T-helper 22 cell (primary cell): ENCODE measurements around the gene NMRK2.
"Not testable (repeated sequence)": the region's sequence is repeated elsewhere in the genome, so short reads cannot be mapped to it uniquely, and the experiment has no call there.

Source experiments
- DNase-seq: peaks from one replicate; pipeline ENCODE4 v3.0.0-alpha.2; 2020; ENCODE audit warnings: low read depth

Gene NMRK2, protein sequence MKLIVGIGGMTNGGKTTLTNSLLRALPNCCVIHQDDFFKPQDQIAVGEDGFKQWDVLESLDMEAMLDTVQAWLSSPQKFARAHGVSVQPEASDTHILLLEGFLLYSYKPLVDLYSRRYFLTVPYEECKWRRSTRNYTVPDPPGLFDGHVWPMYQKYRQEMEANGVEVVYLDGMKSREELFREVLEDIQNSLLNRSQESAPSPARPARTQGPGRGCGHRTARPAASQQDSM

DNA sequence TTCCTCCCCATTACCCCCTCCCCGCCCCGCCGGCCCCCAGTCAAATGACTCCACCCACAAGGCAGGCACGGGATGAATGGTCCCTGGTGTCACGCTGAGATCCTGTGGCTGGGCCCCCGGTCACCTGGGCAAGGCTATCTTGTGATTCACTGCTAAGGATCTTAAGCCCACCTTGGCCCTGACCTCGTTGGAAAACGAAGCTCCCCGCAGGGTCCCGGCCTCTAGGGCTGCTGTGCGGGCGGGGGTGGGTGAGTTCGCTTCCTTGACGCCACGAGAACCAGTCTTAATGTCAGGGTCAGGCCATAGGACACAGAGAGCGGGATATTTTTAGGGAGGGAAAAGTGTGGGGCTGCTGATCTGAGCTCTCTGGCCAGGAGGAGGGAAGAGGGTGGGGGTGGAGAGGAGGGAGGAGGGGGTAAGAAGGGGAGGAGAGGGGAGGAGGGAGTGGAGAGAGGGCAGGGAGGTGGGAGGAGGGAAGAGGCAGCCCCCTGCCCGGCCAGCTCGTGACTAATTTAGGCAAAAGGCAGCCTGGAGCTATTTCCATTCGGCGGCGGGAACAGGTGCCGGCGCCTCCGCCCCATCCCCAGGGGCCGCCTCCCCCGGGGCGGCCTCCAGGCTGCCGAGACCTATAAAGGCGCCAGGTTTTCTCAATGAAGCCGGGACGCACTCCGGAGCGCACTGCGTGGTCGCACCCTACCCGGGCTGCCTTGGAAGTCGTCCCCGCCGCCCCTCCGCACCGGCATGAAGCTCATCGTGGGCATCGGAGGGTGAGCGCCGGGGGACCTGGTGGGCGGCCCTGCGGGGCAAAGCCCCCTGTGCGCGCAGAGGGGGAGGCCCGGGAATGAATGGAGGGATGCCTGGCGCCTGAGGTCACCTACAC, at the start of gene NMRK2:
Gene NMRK2, plus strand, starts transcription at position 139 of the 880 bp plus-strand sequence. Its CDS starts 603 bp downstream, at position 742.
- no peak for DNase-seq

DNA sequence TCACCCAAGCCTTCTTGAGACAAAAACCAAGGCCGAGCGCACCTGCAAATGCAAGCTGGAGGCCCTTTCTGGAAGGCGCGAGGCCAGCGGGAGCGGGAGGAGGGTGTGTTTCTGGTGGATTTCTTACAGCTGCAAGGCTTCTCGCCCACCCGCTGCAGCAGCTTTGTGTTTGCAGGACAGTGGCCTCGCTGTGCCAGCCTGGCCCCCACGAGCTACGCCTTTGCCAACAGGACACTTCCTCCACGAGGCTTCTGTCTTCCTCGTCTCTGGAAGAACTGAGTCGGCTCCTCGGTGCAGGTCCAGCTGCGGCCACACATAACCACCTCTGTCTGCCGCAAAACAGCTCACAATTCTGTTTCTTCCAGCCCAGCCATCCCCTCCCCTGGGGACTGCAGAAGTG, 42.3 kb upstream of the NMRK2 start:
- no peak for DNase-seq

DNA sequence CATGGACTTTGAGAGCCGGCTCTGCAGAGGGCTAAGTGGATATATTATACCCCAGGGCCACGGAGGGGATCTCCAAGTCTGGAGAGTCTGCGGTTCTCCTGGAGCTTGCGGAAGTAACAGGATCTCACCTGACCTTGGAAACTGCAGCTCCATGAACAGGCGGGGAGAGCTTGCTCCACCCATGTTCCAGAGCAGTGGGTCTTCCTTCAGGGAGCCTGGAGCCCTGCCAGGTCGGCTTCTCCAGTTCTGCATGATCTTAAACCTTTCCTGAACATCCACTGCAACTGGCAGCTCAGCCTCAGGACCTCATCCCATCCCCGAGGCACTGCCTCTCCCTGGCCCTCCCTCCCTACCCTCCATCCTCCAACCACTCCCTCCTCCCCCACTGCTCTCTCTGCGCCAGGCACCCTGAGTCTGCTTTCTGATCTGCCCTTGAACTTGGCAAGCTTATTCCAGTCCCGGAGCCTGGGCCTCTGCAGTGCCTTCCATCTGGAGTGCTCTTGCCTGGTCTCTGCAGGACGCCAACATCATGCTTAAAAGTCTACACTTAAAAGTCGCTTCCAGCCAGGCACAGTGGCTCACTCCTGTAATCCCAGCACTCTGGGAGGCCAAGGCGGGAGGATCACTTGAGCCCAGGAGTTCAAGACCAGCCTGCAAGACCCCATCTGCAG, 39.2 kb upstream of the NMRK2 start:
- DNase-seq, result no peak

DNA sequence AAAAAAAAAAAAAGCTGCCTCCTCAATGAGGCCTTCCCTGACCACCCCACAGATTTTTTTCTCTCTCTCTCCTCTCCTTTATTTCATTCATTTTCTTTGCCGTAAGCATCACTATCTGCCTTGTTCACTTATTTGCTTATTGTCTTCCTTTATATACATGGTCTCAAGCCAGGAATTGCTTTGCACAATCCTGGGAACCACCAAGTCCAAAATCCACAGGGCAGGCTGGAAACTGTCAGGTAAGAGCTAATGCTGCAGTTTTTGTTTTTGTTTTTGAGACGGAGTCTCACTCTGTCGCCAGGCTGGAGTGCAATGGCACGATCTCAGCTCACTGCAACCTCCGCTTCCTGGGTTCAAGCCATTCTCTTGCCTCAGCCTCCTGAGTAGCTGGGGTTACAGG, 37.9 kb upstream of the NMRK2 start:
- DNase-seq, result not testable (repeated sequence)

DNA sequence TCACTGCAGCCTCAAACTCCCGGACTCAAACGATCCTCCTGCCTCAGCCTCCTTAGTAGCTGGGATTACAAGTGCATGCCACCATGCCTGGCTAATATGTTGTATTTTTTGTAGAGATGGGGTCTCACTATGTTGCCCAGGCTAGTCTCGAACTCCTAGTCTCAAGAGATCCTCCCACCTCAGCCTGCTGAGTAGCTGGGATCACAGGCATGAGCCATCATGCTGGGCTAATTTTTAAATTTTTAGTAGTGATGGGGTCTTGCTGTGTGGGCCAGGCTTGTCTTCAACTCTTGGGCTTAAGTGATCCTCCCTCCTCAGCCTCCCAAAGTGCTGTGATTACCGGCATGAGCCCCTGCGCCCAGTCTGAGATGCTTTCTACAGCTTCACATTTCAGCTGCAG, 37.1 kb upstream of the NMRK2 start:
- no peak for DNase-seq

DNA sequence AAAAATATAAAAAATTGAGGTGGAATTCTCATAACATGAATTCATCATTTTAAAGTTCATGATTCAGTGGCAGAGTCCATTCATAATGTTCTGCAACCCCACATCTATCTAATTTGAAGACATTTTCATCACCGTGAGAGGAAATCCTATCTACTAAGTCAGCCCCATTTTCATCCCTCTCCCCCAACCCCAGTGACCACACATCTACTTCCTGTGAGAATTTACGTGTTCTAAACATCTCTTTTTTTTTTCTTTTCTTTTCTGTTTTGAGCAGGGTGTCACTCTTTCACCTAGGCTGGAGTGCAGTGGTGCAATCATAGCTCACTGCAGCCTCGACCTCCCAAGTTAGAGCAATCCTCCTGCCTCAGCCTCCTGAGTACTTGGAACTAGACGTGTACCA, 34.9 kb upstream of the NMRK2 start:
- no peak for DNase-seq

DNA sequence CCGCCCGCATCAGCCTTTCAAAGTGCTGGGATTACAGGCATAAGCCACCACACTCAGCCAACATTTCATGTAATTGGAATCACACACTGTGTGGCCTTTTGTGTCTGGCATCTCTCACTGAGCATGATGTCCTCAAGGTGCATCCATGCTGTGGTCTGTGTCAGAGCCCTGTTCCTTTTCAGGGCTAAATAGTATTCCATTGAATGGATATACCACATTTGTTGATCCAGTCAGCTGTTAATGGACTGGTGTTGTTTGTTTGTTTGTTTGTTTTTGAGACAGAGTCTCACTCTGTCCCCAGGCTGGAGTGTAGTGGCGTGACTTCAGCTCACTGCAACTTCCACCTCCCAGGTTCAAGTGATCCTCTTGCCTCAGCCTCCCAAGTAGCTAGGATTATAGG, 34.4 kb upstream of the NMRK2 start:
- DNase-seq, result no peak

DNA sequence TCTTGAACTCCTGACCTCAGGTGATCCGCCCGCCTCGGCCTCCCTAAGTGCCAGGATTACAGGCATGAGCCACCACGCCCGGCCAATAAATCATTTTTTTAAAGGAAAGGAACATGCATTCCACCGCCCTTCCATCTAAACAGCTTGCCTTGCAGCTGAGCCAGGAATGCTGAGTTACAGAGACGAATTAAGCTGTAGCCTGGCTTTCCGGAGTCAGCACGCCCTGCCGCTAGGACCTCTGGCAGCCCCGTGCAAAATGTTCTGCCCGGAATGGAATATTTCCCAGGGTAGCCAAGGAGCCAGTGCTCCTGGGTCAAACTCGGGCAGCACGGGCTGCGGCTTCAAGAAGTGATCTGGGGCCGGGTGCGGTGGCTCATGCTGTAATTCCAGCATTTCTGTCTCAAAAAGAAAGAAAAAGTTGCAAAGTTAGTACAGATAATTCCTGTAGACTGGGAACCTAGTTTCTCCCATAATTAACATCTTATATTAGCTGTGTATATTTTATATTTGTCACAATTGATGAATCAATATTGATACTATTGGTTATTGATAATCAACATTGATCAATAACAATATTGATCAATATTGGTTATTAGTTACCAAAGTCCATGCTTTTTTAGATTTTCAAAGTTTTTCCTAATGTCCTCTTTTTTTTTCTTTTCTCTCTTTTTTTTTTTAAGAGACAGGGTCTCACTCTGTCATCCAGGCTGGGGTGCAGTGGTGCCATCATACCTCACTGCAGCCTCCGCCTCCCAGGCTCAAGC, 33.2 kb upstream of the NMRK2 start:
- no peak for DNase-seq

DNA sequence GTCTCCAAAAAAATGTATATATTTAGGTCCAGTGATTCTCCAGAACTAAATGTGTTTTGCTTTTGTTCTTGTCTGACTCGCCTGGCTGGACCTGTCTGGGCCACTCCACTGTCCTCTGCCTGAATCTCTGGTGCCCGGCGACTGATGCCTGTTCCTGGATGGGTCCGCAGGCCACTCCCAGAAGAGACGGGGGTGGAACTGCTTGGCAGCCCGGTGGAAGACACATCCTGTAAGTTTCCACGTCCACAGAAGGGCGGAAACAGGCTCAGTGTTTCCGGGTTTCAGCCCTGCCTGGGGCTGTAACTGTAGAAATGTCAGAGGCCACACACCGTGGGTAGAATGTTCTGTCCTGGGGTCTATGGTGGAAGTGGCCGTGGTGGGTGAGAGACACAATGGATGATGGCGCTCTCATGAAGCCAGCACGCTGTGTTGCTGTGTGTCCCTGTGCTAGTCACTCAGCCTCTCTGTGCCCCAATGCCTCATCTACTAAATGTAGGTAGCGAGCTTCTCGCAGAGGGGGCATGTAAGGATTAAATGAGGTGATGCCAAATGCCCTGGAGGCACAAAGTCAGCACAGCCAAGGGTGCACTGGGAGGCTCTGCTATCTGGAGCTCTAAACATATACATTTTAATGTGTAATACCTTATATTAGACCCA, 30.4 kb upstream of the NMRK2 start:
- no peak for DNase-seq

DNA sequence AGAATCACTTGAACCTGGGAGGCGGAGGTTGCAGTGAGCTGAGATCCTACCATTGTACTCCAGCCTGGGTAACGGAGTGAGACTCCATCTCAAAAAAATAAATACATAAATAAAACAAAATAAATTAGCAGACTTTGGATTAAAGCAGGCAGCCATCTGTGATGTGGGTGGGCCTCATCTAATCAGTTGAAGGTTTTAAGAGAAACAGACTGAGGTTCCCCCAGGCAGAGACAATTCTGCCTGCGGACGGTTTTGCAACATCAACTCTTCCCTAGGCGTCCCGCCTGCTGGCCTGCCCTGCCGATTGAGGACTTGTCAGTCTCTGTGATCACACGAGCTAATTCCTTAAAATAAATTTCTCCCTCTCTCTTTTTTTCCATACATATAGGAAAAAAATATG, 28.6 kb upstream of the NMRK2 start:
- no peak for DNase-seq

DNA sequence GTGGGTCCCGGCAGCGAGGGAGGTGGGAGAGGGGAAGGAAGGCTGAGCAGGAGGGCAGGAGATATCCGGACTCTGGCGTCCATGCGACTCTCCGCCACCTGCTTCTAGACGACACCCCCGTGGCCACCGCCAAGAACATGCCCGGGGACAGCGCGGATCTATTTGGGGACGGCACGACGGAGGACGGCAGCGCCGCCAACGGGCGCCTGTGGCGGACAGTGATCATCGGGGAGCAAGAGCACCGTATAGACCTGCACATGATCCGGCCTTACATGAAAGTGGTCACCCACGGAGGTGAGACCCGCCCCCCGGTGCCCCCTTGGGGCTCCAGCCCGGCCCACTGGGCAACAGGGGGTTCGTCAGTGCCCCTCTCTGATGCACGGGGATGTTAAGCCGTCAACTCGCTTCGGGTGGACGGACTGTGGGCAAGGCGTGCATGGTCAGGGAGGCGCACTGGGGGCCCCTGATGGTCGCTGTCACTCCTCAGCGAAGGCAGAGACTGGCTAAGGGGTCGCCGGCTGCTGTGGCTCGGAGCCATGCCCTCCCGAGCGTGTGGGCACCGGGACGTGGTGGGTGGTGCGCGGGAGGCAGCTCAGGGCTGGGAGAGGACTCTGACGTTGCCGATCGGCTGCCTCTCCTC, 25.1 kb upstream of the NMRK2 start:
- no peak for DNase-seq

DNA sequence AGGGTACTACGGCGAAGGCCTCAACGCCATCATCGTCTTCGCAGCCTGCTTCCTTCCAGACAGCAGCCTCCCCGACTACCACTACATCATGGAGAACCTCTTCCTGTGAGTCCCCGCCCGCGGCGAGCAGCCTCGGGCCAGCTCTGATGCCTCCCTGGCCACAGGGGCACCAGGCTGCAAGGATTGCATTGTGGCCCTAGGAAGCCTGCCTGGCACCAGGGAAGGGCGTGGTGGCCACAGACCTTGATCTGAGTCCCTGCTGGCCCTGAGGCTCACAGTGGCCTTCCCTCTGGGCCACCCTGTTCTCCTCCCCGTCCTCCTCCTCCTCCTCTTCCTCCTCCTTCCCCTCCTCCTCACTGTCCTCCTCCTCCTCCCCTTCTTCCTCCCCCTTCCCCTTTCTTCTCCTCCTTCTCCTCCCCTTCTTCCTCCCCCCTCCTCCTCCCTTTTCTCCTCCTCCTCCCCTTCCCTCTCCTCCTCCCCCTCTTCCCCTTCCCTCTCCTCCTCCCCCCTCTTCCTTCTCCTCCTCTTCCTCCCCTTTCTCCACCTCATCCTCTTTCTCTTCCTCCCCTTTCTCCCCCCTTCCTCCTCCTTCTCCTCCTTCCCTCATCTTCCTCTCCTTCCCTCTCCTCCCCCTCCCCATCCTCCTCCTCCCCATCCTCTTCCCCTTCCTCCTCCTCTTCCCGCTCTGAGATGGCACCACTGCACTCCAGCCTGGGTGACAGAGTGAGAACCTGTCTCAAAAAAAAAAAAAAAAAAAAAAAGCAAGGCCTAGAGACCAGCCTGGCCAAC, 24.4 kb upstream of the NMRK2 start:
- no peak for DNase-seq

DNA sequence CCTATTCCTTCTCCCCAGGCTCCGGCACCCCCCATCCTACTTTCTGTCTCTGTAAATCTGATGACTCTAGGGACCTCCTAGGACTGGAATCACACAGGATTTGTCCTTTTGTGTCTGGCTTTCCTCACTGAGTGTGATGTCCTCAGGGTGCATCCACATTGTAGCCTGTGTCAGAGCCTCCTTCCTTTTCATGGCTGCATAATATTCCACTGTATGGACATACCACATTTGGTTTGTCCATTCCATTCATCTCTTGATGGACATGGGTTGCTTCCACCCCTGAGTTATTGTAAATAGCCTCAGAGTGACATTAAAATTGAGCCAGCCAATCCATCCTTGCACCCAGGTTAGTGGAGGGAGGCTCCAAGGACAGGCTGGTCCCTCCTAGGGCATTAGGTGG, 22.8 kb upstream of the NMRK2 start:
- DNase-seq, result no peak

DNA sequence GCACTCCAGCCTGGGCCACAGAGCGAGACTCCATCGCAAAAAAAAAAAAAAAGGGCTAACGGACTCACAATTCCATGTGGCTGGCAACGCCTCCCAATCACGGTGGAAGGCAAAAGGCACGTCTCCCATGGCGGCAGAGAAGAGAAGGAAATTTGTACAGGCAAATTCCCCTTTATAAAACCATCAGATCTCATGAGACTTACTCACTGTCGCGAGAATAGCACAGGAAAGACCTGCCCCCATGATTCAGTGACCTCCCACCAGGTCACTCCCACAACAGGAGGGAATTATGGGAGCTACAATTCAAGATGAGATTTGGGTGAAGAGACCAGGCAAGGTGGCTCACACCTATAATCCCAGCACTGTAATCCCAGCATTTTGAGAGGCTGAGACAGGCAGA, 18.7 kb upstream of the NMRK2 start:
- no peak for DNase-seq

DNA sequence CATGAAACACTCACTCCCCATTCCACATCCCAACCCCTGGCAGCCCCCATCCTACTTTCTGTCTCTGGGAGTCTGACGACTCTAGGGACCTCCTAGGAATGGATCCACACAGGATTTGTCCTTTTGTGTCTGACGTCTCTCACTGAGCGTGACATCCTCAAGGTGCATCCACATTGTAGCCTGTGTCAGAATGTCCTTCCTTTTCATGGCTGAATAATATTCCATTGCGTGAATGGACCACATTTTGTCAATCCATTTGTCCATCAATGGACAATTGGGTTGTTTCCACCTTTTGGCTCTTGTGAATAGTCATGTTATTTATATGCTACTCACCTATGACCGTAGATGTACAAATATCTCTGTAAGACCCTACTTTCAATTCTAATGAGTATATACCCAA, 16.8 kb upstream of the NMRK2 start:
- DNase-seq, result no peak

DNA sequence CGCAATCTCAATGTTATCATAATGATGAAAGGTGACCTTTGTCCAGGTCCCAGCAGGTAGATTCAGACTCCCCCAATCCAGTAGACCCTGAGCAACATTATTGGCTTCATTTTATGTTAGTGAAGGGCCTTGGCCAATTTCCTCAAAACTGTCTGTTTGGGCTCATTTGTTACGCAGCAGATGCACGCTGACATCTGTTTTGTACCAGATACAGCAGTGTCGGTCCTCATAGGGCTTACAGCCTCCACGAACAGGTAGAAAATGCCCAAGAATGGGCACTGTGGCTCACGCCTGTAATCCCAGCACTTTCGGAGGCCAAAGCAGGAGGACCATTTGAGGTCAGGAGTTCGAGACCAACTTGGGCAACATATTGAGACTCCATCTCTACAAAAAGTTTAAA, 13.1 kb upstream of the NMRK2 start:
- no peak for DNase-seq

DNA sequence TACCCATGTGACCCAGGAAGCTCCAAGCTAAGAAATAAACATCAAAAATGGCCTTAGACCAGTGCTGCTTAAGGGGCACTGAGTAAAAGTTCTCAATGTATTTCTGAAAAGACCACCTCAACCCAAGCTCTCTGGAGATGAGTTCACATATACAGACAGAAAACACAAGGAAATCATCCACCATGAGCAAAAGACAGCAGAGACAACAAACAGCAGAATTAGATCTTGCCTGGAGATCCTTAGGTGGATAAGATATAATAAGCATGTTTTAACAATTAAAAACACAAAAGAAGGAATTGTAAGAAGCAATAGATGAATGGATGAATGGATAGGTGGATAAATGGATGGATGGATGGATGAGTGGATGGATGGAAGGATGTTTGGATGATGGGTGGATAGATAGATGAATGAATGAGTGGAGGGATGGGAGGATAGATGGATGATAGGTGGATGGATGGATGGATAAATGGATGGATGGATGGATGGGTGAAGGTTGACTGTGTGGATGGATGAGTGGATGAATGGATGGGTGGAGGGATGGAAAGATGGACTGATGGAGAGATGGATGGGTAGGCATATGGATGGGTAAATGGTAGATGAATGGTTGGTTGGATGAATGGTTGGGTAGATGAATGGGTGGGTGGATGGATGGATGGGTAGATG, 9.6 kb upstream of the NMRK2 start:
- DNase-seq, result no peak

DNA sequence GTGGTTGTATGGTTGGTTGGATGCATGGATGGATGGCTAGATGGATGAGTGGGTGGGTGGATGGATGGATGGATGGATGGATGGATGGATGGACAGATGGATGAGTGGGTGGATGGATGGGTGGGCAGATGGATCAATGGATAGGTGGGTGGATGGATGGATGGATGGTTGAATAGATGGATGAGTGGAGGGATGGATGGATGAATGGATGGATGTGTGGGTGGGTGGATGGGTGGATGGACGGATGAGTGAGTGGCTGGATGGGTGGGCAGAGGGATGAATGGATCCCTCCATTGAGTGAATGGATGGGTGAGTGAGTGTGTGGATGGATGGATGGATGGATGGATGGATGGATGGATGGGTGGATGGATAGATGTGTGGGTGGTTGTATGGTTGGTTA, 9.0 kb upstream of the NMRK2 start:
- no peak for DNase-seq

DNA sequence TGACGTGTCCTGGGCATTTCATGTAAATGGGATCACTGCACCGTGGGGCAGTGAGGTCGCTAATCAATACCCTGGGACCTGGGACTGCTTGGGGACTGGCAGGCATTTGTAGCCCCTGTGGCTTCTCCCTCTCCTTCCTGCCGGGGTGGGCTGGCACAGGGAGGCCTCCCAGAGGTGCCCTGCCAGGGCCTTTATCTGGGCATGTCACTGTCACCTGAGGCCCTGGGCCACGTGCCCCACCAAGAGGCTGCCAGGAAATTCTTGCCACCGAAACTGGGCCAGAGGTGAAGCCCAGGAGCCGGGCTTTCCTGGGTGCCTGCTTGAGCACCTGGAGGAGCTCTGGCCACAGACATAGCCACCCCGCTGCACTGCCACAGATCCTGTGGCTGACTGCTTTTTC, 1.8 kb upstream of the NMRK2 start:
- no peak for DNase-seq
